MM.1S (cell line): ENCODE results near the gene FGFR2.

Source experiments
- EZH2 ChIP-seq: fragments of 300-600 bp; sonication (generic); optimal IDR thresholded peaks from 2 replicates; pipeline ENCODE3; 2017; ENCODE audit warnings: low read depth, mild to moderate bottlenecking, antibody characterized with exemption, low read length, mixed read lengths
- TF ChIP-seq, protein P1 (sequence below): fragments of 300-600 bp; sonication (generic); IDR thresholded peaks from 2 replicates; pipeline ENCODE4 v1.5.1; 2016; ENCODE audit warnings: antibody characterized with exemption, low read length, mixed read lengths

DNA sequence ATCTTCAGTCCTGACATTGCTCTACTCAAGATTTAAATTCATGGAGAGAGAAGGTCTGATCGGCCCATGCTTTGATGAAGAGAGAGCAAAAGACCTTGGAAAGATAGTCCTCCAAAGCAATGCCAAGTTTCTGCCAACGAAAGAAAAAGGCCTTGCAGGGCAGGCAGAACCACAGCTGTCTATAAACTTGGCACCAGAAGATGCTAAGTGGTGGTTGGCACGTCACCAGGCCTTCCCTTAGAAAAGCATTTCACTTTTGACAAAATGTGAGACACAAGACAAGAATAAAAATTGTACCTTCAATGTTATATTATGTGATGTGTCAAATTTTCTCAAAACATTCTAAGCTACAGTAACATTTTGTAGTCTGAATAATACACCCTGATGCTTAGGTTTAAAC, 42.0 kb upstream of the FGFR2 start:
- TF ChIP-seq, protein P1, sequence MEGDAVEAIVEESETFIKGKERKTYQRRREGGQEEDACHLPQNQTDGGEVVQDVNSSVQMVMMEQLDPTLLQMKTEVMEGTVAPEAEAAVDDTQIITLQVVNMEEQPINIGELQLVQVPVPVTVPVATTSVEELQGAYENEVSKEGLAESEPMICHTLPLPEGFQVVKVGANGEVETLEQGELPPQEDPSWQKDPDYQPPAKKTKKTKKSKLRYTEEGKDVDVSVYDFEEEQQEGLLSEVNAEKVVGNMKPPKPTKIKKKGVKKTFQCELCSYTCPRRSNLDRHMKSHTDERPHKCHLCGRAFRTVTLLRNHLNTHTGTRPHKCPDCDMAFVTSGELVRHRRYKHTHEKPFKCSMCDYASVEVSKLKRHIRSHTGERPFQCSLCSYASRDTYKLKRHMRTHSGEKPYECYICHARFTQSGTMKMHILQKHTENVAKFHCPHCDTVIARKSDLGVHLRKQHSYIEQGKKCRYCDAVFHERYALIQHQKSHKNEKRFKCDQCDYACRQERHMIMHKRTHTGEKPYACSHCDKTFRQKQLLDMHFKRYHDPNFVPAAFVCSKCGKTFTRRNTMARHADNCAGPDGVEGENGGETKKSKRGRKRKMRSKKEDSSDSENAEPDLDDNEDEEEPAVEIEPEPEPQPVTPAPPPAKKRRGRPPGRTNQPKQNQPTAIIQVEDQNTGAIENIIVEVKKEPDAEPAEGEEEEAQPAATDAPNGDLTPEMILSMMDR, result no peak
- TF ChIP-seq EZH2, result no peak
